Tibial nerve (tissue), 4 donors: ENCODE measurements around the gene NRXN3. TPM values are rescaled to one million over a fixed set of nuclear protein-coding genes. Genes with fewer than 3 reads are reported as not detected.

Experiments used
- DNase-seq, 2 donors: peaks; one replicate each; pipeline ENCODE4 v3.0.0-alpha.2; 2019; ENCODE audit warnings: low spot score in 2 of 2
- H3K27ac ChIP-seq, 4 donors: fragments of 200-600 bp; sonication (generic) in 3 of 4; one replicate each; pipeline ENCODE4 v1.5.1; 2017 to 2019; ENCODE audit warnings: mild to moderate bottlenecking in 1 of 4
- H3K27me3 ChIP-seq, 2 donors: fragments of 200-600 bp; sonication (generic) in 1 of 2; one replicate each; pipeline versions ENCODE4 v1.5.1 to v1.6.0; 2017 to 2019
- H3K36me3 ChIP-seq, 3 donors: fragments of 200-600 bp; sonication (generic); one replicate each; pipeline ENCODE4 v1.5.1; 2018 to 2019
- H3K4me1 ChIP-seq, 4 donors: fragments of 200-600 bp; sonication (generic) in 3 of 4; one replicate each; pipeline ENCODE4 v1.5.1; 2017 to 2019
- H3K4me3 ChIP-seq, 4 donors: fragments of 200-600 bp; sonication (generic) in 3 of 4; one replicate each; pipeline ENCODE4 v1.5.1; 2017 to 2019; ENCODE audit warnings: mild to moderate bottlenecking in 1 of 4, moderate library complexity in 1 of 4
- H3K9me3 ChIP-seq, 4 donors: fragments of 200-600 bp; sonication (generic) in 3 of 4; one replicate each; pipeline ENCODE4 v1.5.1; 2017 to 2019
- CTCF ChIP-seq, 5 experiments: fragments of 200-600 bp in 3 of 5; fragments of 450-650 bp in 2 of 5; sonication (generic) in 3 of 5; IDR thresholded peaks; one replicate each; pipeline ENCODE4 v1.5.1; 2016 to 2019; ENCODE audit warnings: antibody characterized with exemption in 5 of 5, mild to moderate bottlenecking in 3 of 5, moderate library complexity in 2 of 5
- EP300 ChIP-seq, 2 donors: sonication (generic); formaldehyde crosslinking; IDR thresholded peaks; one replicate each; pipeline ENCODE4 v1.6.1; 2017; ENCODE audit warnings: antibody characterized with exemption in 2 of 2, mild to moderate bottlenecking in 1 of 2
- POLR2A ChIP-seq, 2 donors: fragments of 450-650 bp; IDR thresholded peaks; one replicate each; pipeline ENCODE4 v1.6.1; 2017; ENCODE audit warnings: antibody characterized with exemption in 2 of 2, mild to moderate bottlenecking in 2 of 2, moderate library complexity in 2 of 2
- WGBS, 2 donors: methylation state at CpG; one replicate each; pipeline ENCODE4 v1.1.5; 2018; 5-methylcytosine and 5-hydroxymethylcytosine counted together
- total RNA-seq, 4 donors: library from RNA; depleted of rRNA; stranded (reverse); fragments of >200 nt; gene quantifications; one replicate each; pipeline ENCODE4 v1.1.0, GENCODE V29; 2016

The NRXN3 gene
- total RNA-seq, 4 donors from 2014 or later: 16.7 to 52.2 (median 19.7) TPM

GRCh38 chr14:78142998-78143397, 27.2 kb upstream of the NRXN3 start:
- Histone ChIP-seq H3K4me3 (no peak overlapping the region), H3K9me3 (no peaks in the 10 kb centered on the region), H3K36me3 (no peaks in the 10 kb centered on the region), H3K27ac (no peak overlapping the region), H3K27me3 (no peaks in the 10 kb centered on the region), H3K4me1 (no peaks in the 10 kb centered on the region)
- 79 to 84% methylated on average over 5 of the region's 5 CpGs for WGBS, 2 donors
- no peak for DNase-seq
- TF ChIP-seq POLR2A (IDR thresholded peaks at IDR 0.05) (no peak), CTCF (IDR thresholded peaks at IDR 0.05) (no peak), EP300 (IDR thresholded peaks at IDR 0.05) (no peak)

GRCh38 chr14:78143489-78144145, 26.6 kb upstream of the NRXN3 start:
- H3K27ac ChIP-seq: no peak overlapping the region
- TF ChIP-seq CTCF (IDR thresholded peaks at IDR 0.05) (no peak), POLR2A (IDR thresholded peaks at IDR 0.05) (no peak), EP300 (IDR thresholded peaks at IDR 0.05) (no peak)
- no peak for DNase-seq
- no peaks in the 10 kb centered on the region for H3K9me3 ChIP-seq
- no peaks in the 10 kb centered on the region for H3K4me1 ChIP-seq
- H3K4me3 ChIP-seq: no peak overlapping the region
- no peaks in the 10 kb centered on the region for H3K36me3 ChIP-seq
- no peaks in the 10 kb centered on the region for H3K27me3 ChIP-seq
- WGBS, 2 donors: 72 to 76% methylated on average over 7 of the region's 7 CpGs

- TF ChIP-seq POLR2A (IDR thresholded peaks at IDR 0.05) (no peak), CTCF (IDR thresholded peaks at IDR 0.05) (no peak), EP300 (IDR thresholded peaks at IDR 0.05) (no peak)
- Histone ChIP-seq H3K4me1 (no peaks in the 10 kb centered on the region), H3K27ac (no peak overlapping the region), H3K27me3 (no peaks in the 10 kb centered on the region), H3K36me3 (no peaks in the 10 kb centered on the region), H3K9me3 (no peaks in the 10 kb centered on the region), H3K4me3 (no peak overlapping the region)
- no peak for DNase-seq
- 33 to 37% methylated on average over 14 of the region's 14 CpGs for WGBS, 2 donors
Observed at GRCh38 chr14:78152201-78153063, 17.7 kb upstream of the NRXN3 start.

GRCh38 chr14:78153064-78153341, 17.2 kb upstream of the NRXN3 start:
- Histone ChIP-seq H3K4me3 (no peak overlapping the region), H3K9me3 (no peaks in the 10 kb centered on the region), H3K27ac (no peak overlapping the region), H3K36me3 (no peaks in the 10 kb centered on the region), H3K27me3 (no peaks in the 10 kb centered on the region), H3K4me1 (no peaks in the 10 kb centered on the region)
- TF ChIP-seq POLR2A (IDR thresholded peaks at IDR 0.05): no peak
- no peak for TF ChIP-seq EP300 (IDR thresholded peaks at IDR 0.05)
- TF ChIP-seq CTCF (IDR thresholded peaks at IDR 0.05): no peak
- no peak for DNase-seq

- H3K4me1 ChIP-seq: no peaks in the 10 kb centered on the region
- no peak overlapping the region for H3K4me3 ChIP-seq
- no peak for TF ChIP-seq EP300 (IDR thresholded peaks at IDR 0.05)
- no peaks in the 10 kb centered on the region for H3K36me3 ChIP-seq
- H3K27me3 ChIP-seq: no peaks in the 10 kb centered on the region
- no peak for DNase-seq
- H3K9me3 ChIP-seq: no peaks in the 10 kb centered on the region
- no peak overlapping the region for H3K27ac ChIP-seq
- 56 to 66% methylated on average over 2 of the region's 2 CpGs for WGBS, 2 donors
Observed at GRCh38 chr14:78154827-78155226, 15.3 kb upstream of the NRXN3 start.
